Smooth muscle cell of the pulmonary artery (primary cell): Measurements from ENCODE around the gene OPTN. TPM values are rescaled to one million over a fixed set of nuclear protein-coding genes. Genes with fewer than 3 reads are reported as not detected.

Experiments
- total RNA-seq: library from RNA; depleted of rRNA; stranded (reverse); fragments of >200 nt; gene quantifications from 2 replicates; pipeline ENCODE4 v1.2.3, GENCODE V29; 2014

Gene OPTN
- total RNA-seq = 107 and 108 TPM in 2 replicates

DNA sequence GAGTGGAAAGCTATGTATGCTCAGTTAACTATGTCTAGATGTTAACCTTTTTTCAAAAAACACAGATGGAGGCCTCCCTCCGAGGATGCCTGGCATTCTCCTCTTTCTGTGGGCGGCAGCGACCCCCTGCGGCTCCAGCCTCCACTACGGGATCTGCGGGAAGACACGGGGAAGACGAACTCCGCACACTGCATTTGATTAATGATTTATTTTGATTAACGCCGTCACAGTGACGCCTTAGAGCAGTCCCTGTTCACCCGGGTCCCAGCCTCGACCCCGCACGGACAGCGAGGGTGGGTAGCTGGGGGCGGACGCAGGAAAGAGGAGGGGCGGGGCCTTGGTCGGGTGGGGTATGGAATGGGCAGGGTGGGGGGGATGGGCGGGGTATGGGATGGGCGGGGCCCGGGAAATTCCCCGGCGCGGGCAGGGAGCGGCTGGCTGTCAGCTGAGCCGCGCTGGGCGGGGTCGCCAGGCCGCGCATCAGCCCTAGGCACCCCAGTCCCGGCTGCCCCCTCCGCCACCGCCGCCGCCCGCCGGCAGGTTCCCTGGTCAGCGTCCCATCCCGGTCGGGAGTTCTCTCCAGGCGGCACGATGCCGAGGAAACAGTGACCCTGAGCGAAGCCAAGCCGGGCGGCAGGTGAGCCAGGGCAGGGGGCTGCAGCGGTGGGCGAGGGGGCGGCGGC is at the start of gene OPTN:
Gene OPTN (plus strand): TSS at position 498 of the 683 bp plus-strand sequence. CDS start 8,960 bp downstream, outside the sequence.

DNA sequence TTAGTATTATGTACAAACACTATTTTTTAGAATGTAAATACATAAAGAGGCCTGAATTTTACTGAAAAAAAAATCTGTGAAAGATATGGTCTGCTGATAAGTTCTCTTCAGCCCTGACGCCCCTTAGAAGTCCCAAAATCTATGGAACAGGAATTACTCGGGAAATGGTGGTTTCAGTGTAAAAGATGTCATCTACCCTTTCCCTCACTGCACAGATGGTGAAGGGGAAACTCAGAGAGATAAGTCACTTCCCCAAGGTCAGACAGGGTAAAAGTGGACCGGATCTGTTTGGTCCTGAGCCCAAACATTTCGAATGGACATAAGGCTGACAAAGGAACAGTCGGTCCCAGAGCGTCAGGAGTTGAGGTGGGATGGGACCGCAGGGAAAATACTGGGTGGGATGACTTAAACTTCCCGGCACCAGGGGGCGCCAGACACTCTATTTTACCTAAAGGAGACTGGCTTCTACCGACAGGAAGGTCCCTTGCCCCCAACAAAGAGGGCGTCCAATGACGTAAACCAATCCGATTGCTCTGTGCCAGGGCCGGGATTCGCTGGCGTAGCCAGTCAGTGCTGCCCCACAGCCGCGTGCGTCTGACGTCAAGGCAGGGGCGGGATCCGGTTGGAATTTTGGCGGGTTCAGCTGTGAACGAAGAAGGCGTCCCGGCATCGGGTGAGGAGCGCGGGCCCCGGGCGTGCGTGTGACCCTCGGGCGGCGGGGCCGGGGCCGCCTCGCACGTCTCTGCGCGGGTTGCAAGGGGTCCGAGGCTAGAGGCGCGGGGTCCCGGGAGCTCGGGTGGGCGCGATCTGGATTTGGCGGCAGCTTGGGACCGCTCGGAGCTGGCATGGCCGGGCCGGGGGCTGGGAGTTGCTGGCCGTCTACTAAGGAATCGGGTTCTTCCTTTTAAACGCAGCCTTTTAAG is 61.2 kb downstream of the OPTN start, which contains the start of gene MCM10:
Gene MCM10 (plus strand): TSS at position 625 of the 923 bp plus-strand sequence. CDS start 2,645 bp downstream, outside the sequence.

Other genes starting within 250 kb of the OPTN start
- 23.1 and 64.4 TPM in 2 replicates for gene CCDC3, start 98.5 kb upstream of the OPTN start, total RNA-seq
- 2.0 and 2.5 TPM in 2 replicates for gene MCM10, start 61.4 kb downstream of the OPTN start, total RNA-seq
- gene UCMA, start 134.2 kb downstream of the OPTN start, total RNA-seq = not detected in 2 replicates
- 13.9 and 21.5 TPM in 2 replicates for gene PHYH, start 199.9 kb downstream of the OPTN start, total RNA-seq
- gene SEPHS1, start 248.1 kb downstream of the OPTN start, total RNA-seq = 24.5 and 26.0 TPM in 2 replicates